22Rv1 (cell line): Measurements from ENCODE around the gene BCAT1.

Source experiments
- ZFX ChIP-seq: fragments of 450-650 bp; IDR thresholded peaks from 2 replicates; pipeline ENCODE4 v1.6.1; 2017; ENCODE audit warnings: antibody characterized with exemption, borderline replicate concordance
- TF ChIP-seq, protein P1 (sequence below): fragments of 450-650 bp; IDR thresholded peaks from 2 replicates; pipeline ENCODE4 v1.5.1; 2017; ENCODE audit warnings: mild to moderate bottlenecking

GRCh38 chr12:24938341-24938740, 10.6 kb downstream of the BCAT1 start:
- TF ChIP-seq, protein P1, sequence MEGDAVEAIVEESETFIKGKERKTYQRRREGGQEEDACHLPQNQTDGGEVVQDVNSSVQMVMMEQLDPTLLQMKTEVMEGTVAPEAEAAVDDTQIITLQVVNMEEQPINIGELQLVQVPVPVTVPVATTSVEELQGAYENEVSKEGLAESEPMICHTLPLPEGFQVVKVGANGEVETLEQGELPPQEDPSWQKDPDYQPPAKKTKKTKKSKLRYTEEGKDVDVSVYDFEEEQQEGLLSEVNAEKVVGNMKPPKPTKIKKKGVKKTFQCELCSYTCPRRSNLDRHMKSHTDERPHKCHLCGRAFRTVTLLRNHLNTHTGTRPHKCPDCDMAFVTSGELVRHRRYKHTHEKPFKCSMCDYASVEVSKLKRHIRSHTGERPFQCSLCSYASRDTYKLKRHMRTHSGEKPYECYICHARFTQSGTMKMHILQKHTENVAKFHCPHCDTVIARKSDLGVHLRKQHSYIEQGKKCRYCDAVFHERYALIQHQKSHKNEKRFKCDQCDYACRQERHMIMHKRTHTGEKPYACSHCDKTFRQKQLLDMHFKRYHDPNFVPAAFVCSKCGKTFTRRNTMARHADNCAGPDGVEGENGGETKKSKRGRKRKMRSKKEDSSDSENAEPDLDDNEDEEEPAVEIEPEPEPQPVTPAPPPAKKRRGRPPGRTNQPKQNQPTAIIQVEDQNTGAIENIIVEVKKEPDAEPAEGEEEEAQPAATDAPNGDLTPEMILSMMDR, result no peak
- TF ChIP-seq ZFX, result no peak
